HG02970 (cell line): ENCODE measurements around the gene CENPT.
"Not testable (repeated sequence)": the region's sequence is repeated elsewhere in the genome, so short reads cannot be mapped to it uniquely, and the experiment has no call there.

Source experiments
- ATAC-seq: cut with Tn5 transposase; IDR thresholded peaks from one replicate; pipeline ENCODE4 v1.9.1; 2021; ENCODE audit warnings: mild to moderate bottlenecking, moderate library complexity, moderate number of reproducible peaks; ENCODE audit not compliant: unreplicated experiment, low FRiP score

Gene CENPT

GRCh38 chr16:67853670-67854069 lies 6.2 kb upstream of the CENPT start:
- ATAC-seq: no peak

GRCh38 chr16:67848118-67848517 lies 625 bp upstream of the CENPT start:
- ATAC-seq: no peak

GRCh38 chr16:67846320-67847063 lies 1.0 kb downstream of the CENPT start, which contains the start of gene NUTF2:
Gene NUTF2, plus strand, starts transcription at chr16:67846933. Its CDS starts 18,198 bp downstream, at chr16:67865131.
- peak; percentile 56 for ATAC-seq

DNA sequence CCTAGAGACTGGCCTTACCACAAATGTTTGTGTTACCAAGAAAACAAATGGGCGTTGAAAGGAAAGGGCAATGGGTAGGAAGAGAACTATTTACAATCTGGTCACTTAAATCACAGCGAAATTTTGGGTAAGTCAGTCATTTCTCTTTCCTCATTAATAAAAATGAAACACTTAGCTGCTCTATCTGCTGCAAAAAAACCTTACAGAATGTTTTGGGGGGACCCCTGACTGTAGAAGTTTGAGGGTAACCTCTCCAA lies 1.5 kb downstream of the CENPT start:
- ATAC-seq: no peak

DNA sequence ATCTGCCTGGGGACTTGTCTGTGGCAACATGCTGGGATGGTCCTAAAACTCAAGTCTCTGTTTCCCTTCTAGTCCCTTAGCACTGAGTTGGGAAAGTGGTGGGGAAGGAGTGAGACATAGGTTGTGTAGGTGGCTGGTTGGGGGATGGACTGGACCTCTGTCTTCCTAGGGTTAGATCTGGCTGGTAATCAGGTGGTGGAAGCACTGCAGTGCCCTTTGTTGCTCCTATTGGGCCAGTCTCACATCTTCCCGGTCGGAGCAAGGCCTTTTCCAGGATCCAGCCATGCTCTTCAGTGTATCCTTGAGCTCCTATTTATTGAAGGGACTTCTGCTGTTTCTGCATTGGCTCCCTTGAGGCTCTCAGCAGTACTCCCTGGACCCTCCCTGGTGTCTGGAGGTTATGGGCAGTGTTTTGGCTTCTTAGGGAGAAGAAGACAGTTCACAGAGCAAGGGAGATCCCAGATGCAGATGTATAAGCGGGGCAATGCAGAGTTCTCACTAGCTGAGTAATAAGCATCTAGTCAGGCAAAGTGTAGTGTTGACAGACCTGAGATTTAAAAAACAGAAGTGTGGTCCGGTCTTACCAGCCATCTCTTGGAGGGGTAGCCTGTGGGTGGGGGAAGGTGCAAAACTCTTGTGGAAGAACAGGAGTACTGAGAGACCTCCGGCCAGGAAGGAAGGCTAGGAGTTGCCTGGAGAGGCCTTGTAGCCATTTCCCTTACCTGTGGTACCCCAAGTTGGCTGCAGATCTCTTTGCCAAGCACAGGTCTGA lies 2.0 kb downstream of the CENPT start:
- no peak for ATAC-seq

DNA sequence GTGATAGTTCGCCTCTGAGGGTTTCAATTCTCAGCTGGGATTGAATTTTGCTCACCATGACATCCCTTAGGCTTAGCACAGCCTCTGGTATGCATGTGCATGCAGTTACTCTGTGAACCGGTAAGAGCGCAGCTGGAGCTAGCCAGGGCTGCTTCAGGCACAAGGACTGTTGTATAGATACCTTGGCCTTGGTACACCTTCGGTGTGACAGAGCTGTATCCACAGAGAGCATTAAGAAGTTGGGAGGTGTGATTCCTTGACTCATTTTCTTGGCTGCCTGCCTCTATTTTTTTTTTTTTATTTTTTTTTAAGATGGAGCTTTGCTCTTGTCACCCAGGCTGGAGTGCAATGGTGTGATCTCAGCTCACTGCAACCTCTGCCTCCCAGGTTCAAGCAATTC lies 3.0 kb downstream of the CENPT start:
- no peak for ATAC-seq

DNA sequence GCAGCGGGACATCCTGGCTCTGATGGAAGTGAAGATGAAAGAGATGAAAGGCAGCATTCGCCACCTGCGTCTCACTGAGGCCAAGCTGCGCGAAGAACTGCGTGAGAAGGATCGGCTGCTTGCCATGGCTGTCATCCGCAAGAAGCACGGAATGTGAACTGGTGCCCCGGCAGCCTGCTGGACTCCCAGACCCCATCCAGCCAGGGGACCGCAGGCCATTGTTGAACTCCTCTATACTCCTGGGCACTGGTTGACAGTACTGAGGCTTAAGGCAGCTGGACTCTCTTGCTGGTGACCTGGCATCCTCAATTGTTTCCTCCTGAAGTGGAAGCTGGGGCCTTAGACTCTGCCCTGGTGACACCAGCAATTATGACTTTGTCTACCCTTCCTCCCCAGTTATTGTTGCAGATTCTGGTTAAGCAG lies 4.1 kb downstream of the CENPT start:
- ATAC-seq: no peak

DNA sequence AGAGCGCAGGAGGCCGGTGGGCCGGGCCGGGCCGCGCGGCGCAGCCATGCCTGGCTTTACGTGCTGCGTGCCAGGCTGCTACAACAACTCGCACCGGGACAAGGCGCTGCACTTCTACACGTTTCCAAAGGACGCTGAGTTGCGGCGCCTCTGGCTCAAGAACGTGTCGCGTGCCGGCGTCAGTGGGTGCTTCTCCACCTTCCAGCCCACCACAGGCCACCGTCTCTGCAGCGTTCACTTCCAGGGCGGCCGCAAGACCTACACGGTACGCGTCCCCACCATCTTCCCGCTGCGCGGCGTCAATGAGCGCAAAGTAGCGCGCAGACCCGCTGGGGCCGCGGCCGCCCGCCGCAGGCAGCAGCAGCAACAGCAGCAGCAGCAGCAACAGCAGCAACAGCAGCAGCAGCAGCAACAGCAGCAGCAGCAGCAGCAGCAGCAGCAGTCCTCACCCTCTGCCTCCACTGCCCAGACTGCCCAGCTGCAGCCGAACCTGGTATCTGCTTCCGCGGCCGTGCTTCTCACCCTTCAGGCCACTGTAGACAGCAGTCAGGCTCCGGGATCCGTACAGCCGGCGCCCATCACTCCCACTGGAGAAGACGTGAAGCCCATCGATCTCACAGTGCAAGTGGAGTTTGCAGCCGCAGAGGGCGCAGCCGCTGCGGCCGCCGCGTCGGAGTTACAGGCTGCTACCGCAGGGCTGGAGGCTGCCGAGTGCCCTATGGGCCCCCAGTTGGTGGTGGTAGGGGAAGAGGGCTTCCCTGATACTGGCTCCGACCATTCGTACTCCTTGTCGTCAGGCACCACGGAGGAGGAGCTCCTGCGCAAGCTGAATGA lies 4.8 kb downstream of the CENPT start:
- ATAC-seq: peak; percentile 1

GRCh38 chr16:67841816-67842508 lies 5.5 kb downstream of the CENPT start, which contains the start of gene THAP11:
Gene THAP11, plus strand, starts transcription at chr16:67842320. Its CDS starts 235 bp downstream, at chr16:67842555.
- peak; percentile 53 for ATAC-seq

- no peak for ATAC-seq
Measured at GRCh38 chr16:67841198-67841815, 6.2 kb downstream of the CENPT start.

DNA sequence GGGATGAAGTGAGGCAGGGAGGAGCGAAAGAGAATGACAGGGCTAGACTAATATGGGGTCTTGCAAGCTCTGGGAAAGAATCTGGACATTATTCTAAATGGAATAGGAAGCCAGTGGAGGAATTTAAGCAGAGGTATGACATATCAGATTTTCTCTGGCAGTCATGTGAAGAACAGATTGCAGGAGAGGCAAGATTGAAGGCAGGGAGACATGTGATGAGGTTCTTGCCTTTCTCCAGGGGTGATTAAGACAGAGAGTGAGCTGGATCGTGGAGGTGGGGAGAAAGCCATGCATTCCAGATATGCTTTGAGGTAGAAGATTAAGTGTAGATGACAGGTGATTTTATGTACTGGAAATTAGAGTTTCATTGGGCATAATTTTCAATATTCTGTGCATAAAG lies 9.7 kb downstream of the CENPT start:
- no peak for ATAC-seq

- not testable (repeated sequence) for ATAC-seq
Measured at GRCh38 chr16:67837190-67837589, 10.3 kb downstream of the CENPT start.

- no peak for ATAC-seq
Measured at GRCh38 chr16:67834242-67834614, 13.3 kb downstream of the CENPT start.

- ATAC-seq: peak; percentile 90
Measured at GRCh38 chr16:67833415-67834241, 13.9 kb downstream of the CENPT start.

GRCh38 chr16:67833030-67833414 lies 14.5 kb downstream of the CENPT start:
- ATAC-seq: no peak

GRCh38 chr16:67828651-67829050 lies 18.8 kb downstream of the CENPT start:
- ATAC-seq: no peak

GRCh38 chr16:67825906-67826305 lies 21.6 kb downstream of the CENPT start:
- no peak for ATAC-seq

DNA sequence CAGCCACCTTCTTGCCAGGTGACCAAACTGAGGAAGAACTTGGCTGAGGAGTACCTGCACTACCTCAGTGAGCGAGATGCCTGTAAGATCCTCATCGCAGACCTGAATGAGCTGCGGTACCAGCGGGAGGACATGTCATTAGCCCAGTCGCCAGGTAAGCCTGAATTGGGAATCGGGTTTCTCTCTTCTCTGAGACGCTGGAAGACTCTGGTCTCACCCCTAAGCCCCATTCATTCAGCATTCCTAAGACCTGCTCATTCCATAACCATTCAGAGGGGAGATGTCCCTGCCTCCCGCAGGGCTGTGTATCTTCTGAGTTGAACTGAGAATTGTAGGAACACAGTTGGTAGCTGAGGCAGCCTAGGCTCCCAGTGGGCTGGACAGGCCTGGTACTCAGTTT lies 22.4 kb downstream of the CENPT start:
- ATAC-seq: no peak

DNA sequence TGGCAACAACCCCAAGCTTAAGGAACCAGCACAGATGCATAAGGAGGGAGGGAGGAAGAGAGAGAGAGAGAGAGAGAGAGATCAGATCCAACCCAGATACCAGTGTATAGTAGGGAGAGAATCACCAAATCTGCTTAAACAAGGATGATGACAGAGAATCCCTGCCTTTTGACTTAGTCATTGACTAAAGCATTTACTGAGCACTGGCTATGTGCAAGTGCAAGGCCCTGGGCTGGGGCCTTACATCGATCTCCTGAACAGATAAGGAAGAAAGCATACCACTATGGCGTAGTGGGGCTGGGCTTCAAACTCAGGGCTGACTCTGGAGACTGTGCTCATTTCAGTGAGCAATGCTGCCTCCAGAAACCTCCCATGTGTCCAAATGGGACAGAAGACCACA lies 25.0 kb downstream of the CENPT start:
- ATAC-seq: no peak
